CD4-positive, CD25-positive, alpha-beta regulatory T cell (primary cell): Measurements from ENCODE around the gene ZNF789. TPM values are rescaled to one million over a fixed set of nuclear protein-coding genes. Genes with fewer than 3 reads are reported as not detected.
"Not testable (repeated sequence)": the region's sequence is repeated elsewhere in the genome, so short reads cannot be mapped to it uniquely, and the experiment has no call there.

Source experiments
- ATAC-seq, 2 donors: fragments of 150-1000 bp; cut with Tn5 transposase; one replicate each; pipeline ENCODE4 v1.10.0; 2021; ENCODE audit warnings: low read depth in 2 of 2, moderate number of reproducible peaks in 2 of 2, moderate library complexity in 1 of 2
- DNase-seq, 3 donors: peaks; one replicate each; pipeline versions ENCODE4 v3.0.0 to v3.0.0-alpha.2; 2012 to 2022; ENCODE audit warnings: mixed read lengths in 1 of 3
- H3K27ac ChIP-seq: one replicate; pipeline ENCODE4 v1.7.0; 2013; ENCODE audit warnings: mild to moderate bottlenecking, low read length; ENCODE audit not compliant: insufficient read depth, poor library complexity, severe bottlenecking
- H3K27me3 ChIP-seq: one replicate; pipeline ENCODE4 v1.7.0; 2013; ENCODE audit warnings: low read length; ENCODE audit not compliant: control insufficient read depth, insufficient read depth
- H3K36me3 ChIP-seq: one replicate; pipeline ENCODE4 v1.7.0; 2013; ENCODE audit warnings: mild to moderate bottlenecking, low read length, moderate library complexity; ENCODE audit not compliant: control insufficient read depth, insufficient read depth
- H3K4me1 ChIP-seq: 2 replicates; pipeline ENCODE4 v1.7.0; 2013; ENCODE audit warnings: mild to moderate bottlenecking, low read length; ENCODE audit not compliant: insufficient read depth, control insufficient read depth, poor library complexity, severe bottlenecking
- H3K4me3 ChIP-seq: one replicate; pipeline ENCODE4 v1.7.0; 2013; ENCODE audit warnings: low read depth, mild to moderate bottlenecking, low read length, moderate library complexity
- H3K9me3 ChIP-seq, 2 experiments: 1 replicate in 1 of 2; 2 replicates in 1 of 2; pipeline ENCODE4 v1.7.0; 2013; ENCODE audit warnings: low read length in 2 of 2, mild to moderate bottlenecking in 1 of 2, moderate library complexity in 1 of 2; ENCODE audit not compliant: control insufficient read depth in 2 of 2
- H3K27ac Mint-ChIP-seq, 3 donors: one replicate each; pipeline ENCODE4 v1.8.0; 2020 to 2022; ENCODE audit warnings: mild to moderate bottlenecking in 3 of 3, mixed read lengths in 3 of 3, moderate library complexity in 2 of 3
- H3K27me3 Mint-ChIP-seq: one replicate; pipeline ENCODE4 v1.8.0; 2022; ENCODE audit warnings: mild to moderate bottlenecking, mixed read lengths
- H3K36me3 Mint-ChIP-seq: one replicate; pipeline ENCODE4 v1.8.0; 2020; ENCODE audit warnings: mixed read lengths
- H3K4me1 Mint-ChIP-seq, 4 donors: one replicate each; pipeline ENCODE4 v1.8.0; 2020 to 2022; ENCODE audit warnings: mixed read lengths in 4 of 4, mild to moderate bottlenecking in 1 of 4
- H3K4me3 Mint-ChIP-seq, 4 donors: one replicate each; pipeline ENCODE4 v1.8.0; 2020 to 2022; ENCODE audit warnings: mild to moderate bottlenecking in 4 of 4, mixed read lengths in 4 of 4, moderate library complexity in 3 of 4
- H3K9me3 Mint-ChIP-seq, 7 donors: one replicate each; pipeline ENCODE4 v1.8.0; 2020 to 2022; ENCODE audit warnings: mixed read lengths in 7 of 7, mild to moderate bottlenecking in 3 of 7, moderate library complexity in 2 of 7
- polyA plus RNA-seq, 4 donors: library from polyadenylated mRNA; unstranded; fragments of 300-500 nt; fragmentation: Illumina TruSeq; gene quantifications; one replicate each; pipeline ENCODE4 v1.2.3, GENCODE V29; 2021
- total RNA-seq: library from RNA; stranded (reverse); gene quantifications from one replicate; pipeline ENCODE4 v1.2.3, GENCODE V29; 2022

The ZNF789 gene
- total and polyA plus RNA-seq, 5 donors from 2014 or later = 4.2 to 15.8 (median 6.3) TPM

GRCh38 chr7:99498546-99498944 is 25.9 kb downstream of the ZNF789 start:
- no peak for ATAC-seq
- Histone ChIP-seq H3K4me3 (peak overlapping the region; percentile 90), H3K9me3 (peaks cover 10 to 13% of the 10 kb centered on the region in 2 experiments), H3K36me3 (peaks cover 46% of the 10 kb centered on the region), H3K4me1 (peaks cover 33% of the 10 kb centered on the region), H3K27ac (peak overlapping the region; percentile 98), H3K27me3 (no peaks in the 10 kb centered on the region)
- H3K36me3 Mint-ChIP-seq = peaks cover 31% of the 10 kb centered on the region
- H3K4me1 Mint-ChIP-seq = peaks cover 6 to 39% (median 20%) of the 10 kb centered on the region in 4 donors
- H3K4me3 Mint-ChIP-seq = peak overlapping the region; percentile 96 to 100 (median 98)
- H3K9me3 Mint-ChIP-seq = peaks cover 0 to 9% (median 2%) of the 10 kb centered on the region in 7 donors
- peak overlapping the region; percentile 77 to 99 (median 97) for H3K27ac Mint-ChIP-seq
- H3K27me3 Mint-ChIP-seq = peaks cover 4% of the 10 kb centered on the region
- no peak for DNase-seq

- peak overlapping the region; percentile 98 for H3K27ac ChIP-seq
- ATAC-seq (peak; percentile 44 to 59), DNase-seq (peak; percentile 9 to 68 (median 57))
- peaks cover 2 to 5% of the 10 kb centered on the region in 2 experiments for H3K9me3 ChIP-seq
- peak overlapping the region; percentile 97 to 100 (median 99) for H3K27ac Mint-ChIP-seq
- H3K4me1 Mint-ChIP-seq = peaks cover 6 to 42% (median 21%) of the 10 kb centered on the region in 4 donors
- no peaks in the 10 kb centered on the region for H3K27me3 ChIP-seq
- peak overlapping the region; percentile 96 to 100 (median 98) for H3K4me3 Mint-ChIP-seq
- peaks cover 33% of the 10 kb centered on the region for H3K4me1 ChIP-seq
- H3K9me3 Mint-ChIP-seq = peaks cover 0 to 2% (median under 1%) of the 10 kb centered on the region in 7 donors
- H3K27me3 Mint-ChIP-seq = peaks cover 2% of the 10 kb centered on the region
- H3K4me3 ChIP-seq = peak overlapping the region; percentile 90
- peaks cover 23% of the 10 kb centered on the region for H3K36me3 Mint-ChIP-seq
- H3K36me3 ChIP-seq = peaks cover 38% of the 10 kb centered on the region
Observed at GRCh38 chr7:99499371-99499720, 26.7 kb downstream of the ZNF789 start.

- Histone ChIP-seq H3K27ac (peak within 1 kb of the TSS; percentile 98), H3K27me3 (no peaks in the 10 kb centered on the region), H3K9me3 (no peaks in the 10 kb centered on the region), H3K4me1 (peaks cover 33% of the 10 kb centered on the region), H3K4me3 (peak within 1 kb of the TSS; percentile 90), H3K36me3 (peaks cover 32% of the 10 kb centered on the region)
- ATAC-seq = peak; percentile 44 to 51
- H3K4me3 Mint-ChIP-seq = peak within 1 kb of the TSS; percentile 96 to 100 (median 98)
- peaks cover 22% of the 10 kb centered on the region for H3K36me3 Mint-ChIP-seq
- peak; percentile 87 to 96 (median 90) for DNase-seq
- no peaks in the 10 kb centered on the region for H3K27me3 Mint-ChIP-seq
- H3K4me1 Mint-ChIP-seq = peaks cover 6 to 46% (median 23%) of the 10 kb centered on the region in 4 donors
- peak within 1 kb of the TSS; percentile 97 to 100 (median 99) for H3K27ac Mint-ChIP-seq
- peaks cover 0 to 2% (median 0%) of the 10 kb centered on the region in 7 donors for H3K9me3 Mint-ChIP-seq
Observed at GRCh38 chr7:99499721-99500636, 27.3 kb downstream of the ZNF789 start, which contains the start of gene ZNF394. Gene ZNF394 (minus strand): TSS chr7:99500281. CDS start chr7:99500093, 188 bp downstream.

- Mint-ChIP-seq H3K36me3 (peaks cover 22% of the 10 kb centered on the region), H3K9me3 (peaks cover 0 to 2% (median 0%) of the 10 kb centered on the region in 7 donors), H3K4me1 (peaks cover 7 to 52% (median 27%) of the 10 kb centered on the region in 4 donors), H3K4me3 (peak overlapping the region; percentile 96 to 100 (median 98)), H3K27me3 (no peaks in the 10 kb centered on the region), H3K27ac (peak overlapping the region; percentile 97 to 100 (median 99))
- H3K9me3 ChIP-seq = no peaks in the 10 kb centered on the region
- peaks cover 26% of the 10 kb centered on the region for H3K36me3 ChIP-seq
- H3K27ac ChIP-seq = peak overlapping the region; percentile 98
- peaks cover 37% of the 10 kb centered on the region for H3K4me1 ChIP-seq
- H3K4me3 ChIP-seq = peak overlapping the region; percentile 90
- H3K27me3 ChIP-seq = no peaks in the 10 kb centered on the region
- no peak for ATAC-seq
- no peak for DNase-seq
Observed at GRCh38 chr7:99500637-99501009, 27.9 kb downstream of the ZNF789 start.

- H3K4me3 Mint-ChIP-seq = peak overlapping the region; percentile 91 to 100 (median 98)
- H3K4me3 ChIP-seq, ATAC-seq, H3K27me3 Mint-ChIP-seq, H3K9me3 Mint-ChIP-seq, H3K27ac ChIP-seq, H3K9me3 ChIP-seq, DNase-seq, H3K27me3 ChIP-seq: not testable (repeated sequence)
- H3K36me3 ChIP-seq = peaks cover 21% of the 10 kb centered on the region
- H3K36me3 Mint-ChIP-seq = peaks cover 19% of the 10 kb centered on the region
- H3K4me1 Mint-ChIP-seq = peaks cover 13 to 55% (median 32%) of the 10 kb centered on the region in 4 donors
- H3K27ac Mint-ChIP-seq = peak overlapping the region in 2 of 3 donors; percentile 44 to 73
- H3K4me1 ChIP-seq = peaks cover 43% of the 10 kb centered on the region
Observed at GRCh38 chr7:99501236-99501635, 28.5 kb downstream of the ZNF789 start.

GRCh38 chr7:99504281-99504602 is 31.6 kb downstream of the ZNF789 start:
- Mint-ChIP-seq H3K27ac (peak overlapping the region; percentile 94 to 99 (median 98)), H3K36me3 (peaks cover 4% of the 10 kb centered on the region), H3K27me3 (no peaks in the 10 kb centered on the region), H3K9me3 (peaks cover 0 to 2% (median 0%) of the 10 kb centered on the region in 7 donors), H3K4me3 (peak overlapping the region; percentile 95 to 99 (median 97)), H3K4me1 (peaks cover 13 to 56% (median 30%) of the 10 kb centered on the region in 4 donors)
- Histone ChIP-seq H3K27ac (peak overlapping the region; percentile 92), H3K9me3 (no peaks in the 10 kb centered on the region), H3K4me1 (peaks cover 33% of the 10 kb centered on the region), H3K4me3 (peak overlapping the region; percentile 91), H3K36me3 (no peaks in the 10 kb centered on the region), H3K27me3 (no peaks in the 10 kb centered on the region)
- DNase-seq = no peak
- ATAC-seq = no peak

- H3K27me3 ChIP-seq = no peaks in the 10 kb centered on the region
- Mint-ChIP-seq H3K27ac (peak within 1 kb of the TSS; percentile 94 to 99 (median 98)), H3K27me3 (no peaks in the 10 kb centered on the region), H3K4me1 (peaks cover 13 to 58% (median 30%) of the 10 kb centered on the region in 4 donors), H3K36me3 (peaks cover 4% of the 10 kb centered on the region), H3K9me3 (peaks cover 0 to 2% (median 0%) of the 10 kb centered on the region in 7 donors), H3K4me3 (peak within 1 kb of the TSS; percentile 95 to 99 (median 97))
- peak; percentile 95 to 98 (median 97) for DNase-seq
- peak within 1 kb of the TSS; percentile 92 for H3K27ac ChIP-seq
- H3K4me1 ChIP-seq = peaks cover 29% of the 10 kb centered on the region
- peak within 1 kb of the TSS; percentile 91 for H3K4me3 ChIP-seq
- peak; percentile 81 to 85 for ATAC-seq
- H3K9me3 ChIP-seq = no peaks in the 10 kb centered on the region
- H3K36me3 ChIP-seq = no peaks in the 10 kb centered on the region
Observed at GRCh38 chr7:99504603-99505323, 32.1 kb downstream of the ZNF789 start, which contains the start of gene ZKSCAN5. Gene ZKSCAN5 (plus strand): TSS chr7:99504662. CDS start chr7:99506045, 1,383 bp downstream.
